Mesenteric fat pad (tissue), 1 donor: Measurements from ENCODE around the gene SPIN3. TPM values are rescaled to one million over a fixed set of nuclear protein-coding genes. Genes with fewer than 3 reads are reported as not detected.
"Not testable (repeated sequence)": the region's sequence is repeated elsewhere in the genome, so short reads cannot be mapped to it uniquely, and the experiment has no call there.

Experiments used
- DNase-seq: peaks from one replicate; pipeline ENCODE4 v3.0.0-alpha.2; 2020; ENCODE audit warnings: low spot score
- long read RNA-seq: library from polyadenylated mRNA; unstranded; transcript quantifications from one replicate; pipeline ENCODE4 v2.0.0, GENCODE V29; 2020
- total RNA-seq: library from RNA; stranded (reverse); fragmentation: NEBNext Ultra II Directional; extraction: Animal tissue kit (Norgen Biotek cat#: 25700); gene quantifications from one replicate; pipeline ENCODE4 v1.2.1, GENCODE V29; 2021
- donor health status: DM: yes; HTN: yes; CAD: no.

Gene SPIN3
- total RNA-seq = 7.7 TPM
- long read RNA-seq, full-length matches to known transcripts = 5 of 9 reads
- long read RNA-seq, partial matches to known transcripts = 1 of 9 reads
- long read RNA-seq, other reads (novel, unspliced or antisense) = 3 of 9 reads

- peak; percentile 90 for DNase-seq
These were observed at the start of gene SPIN3 for GRCh38 chrX:56995271-56995994. TSS of gene SPIN3 (minus strand) at chrX:56995541. CDS start at chrX:56994947, 594 bp downstream.

GRCh38 chrX:57044245-57044644 lies 48.9 kb upstream of the SPIN3 start:
- no peak for DNase-seq

GRCh38 chrX:57037265-57037664 lies 41.9 kb upstream of the SPIN3 start:
- DNase-seq = not testable (repeated sequence)

GRCh38 chrX:56994375-56995270 lies 718 bp downstream of the SPIN3 start:
- no peak for DNase-seq

- DNase-seq = no peak
These were observed 7.6 kb downstream of the SPIN3 start for GRCh38 chrX:56987741-56988140.

- no peak for DNase-seq
These were observed 9.2 kb downstream of the SPIN3 start for GRCh38 chrX:56986138-56986537.

- DNase-seq = no peak
These were observed 17.2 kb downstream of the SPIN3 start for GRCh38 chrX:56978172-56978571.

GRCh38 chrX:56975611-56976010 lies 19.7 kb downstream of the SPIN3 start:
- DNase-seq = no peak

- no peak for DNase-seq
These were observed 20.9 kb downstream of the SPIN3 start for GRCh38 chrX:56974408-56974807.

- no peak for DNase-seq
These were observed 25.8 kb downstream of the SPIN3 start for GRCh38 chrX:56969559-56969958.

- no peak for DNase-seq
These were observed 26.4 kb downstream of the SPIN3 start for GRCh38 chrX:56968980-56969379.

GRCh38 chrX:56963377-56963776 lies 32.0 kb downstream of the SPIN3 start:
- no peak for DNase-seq

- no peak for DNase-seq
These were observed 47.6 kb downstream of the SPIN3 start for GRCh38 chrX:56947699-56948098.

GRCh38 chrX:56946201-56946600 lies 49.1 kb downstream of the SPIN3 start:
- not testable (repeated sequence) for DNase-seq

- not testable (repeated sequence) for DNase-seq
These were observed 50.1 kb downstream of the SPIN3 start for GRCh38 chrX:56945226-56945625.

GRCh38 chrX:56943264-56943663 lies 52.1 kb downstream of the SPIN3 start:
- peak; percentile 45 for DNase-seq

Other genes starting within 250 kb of the SPIN3 start
- gene SPIN2B, start 126.0 kb upstream of the SPIN3 start, total RNA-seq = 15.0 TPM
- 1.3 TPM for gene SPIN2A, start 141.9 kb upstream of the SPIN3 start, total RNA-seq